HEK293 (cell line): Measurements from ENCODE around the gene HTATIP2.

ENCODE experiments used
- CTCF ChIP-seq: fragments of 450-650 bp; formaldehyde crosslinking; IDR thresholded peaks from 2 replicates; pipeline ENCODE4 v1.5.1; 2016; ENCODE audit warnings: missing biosample characterization, missing genetic modification characterization
- GLIS1 ChIP-seq: fragments of 450-650 bp; formaldehyde crosslinking; IDR thresholded peaks from 2 replicates; pipeline ENCODE4 v1.5.1; 2016; ENCODE audit warnings: missing biosample characterization, missing genetic modification characterization
- MEIS1 ChIP-seq: sonication (generic); formaldehyde crosslinking; IDR thresholded peaks from 2 replicates; pipeline ENCODE4 v1.8.1; 2022; ENCODE audit warnings: missing genetic modification reagents, mild to moderate bottlenecking, borderline replicate concordance
- SCRT1 ChIP-seq: fragments of 450-650 bp; formaldehyde crosslinking; IDR thresholded peaks from 2 replicates; pipeline ENCODE4 v1.5.1; 2016; ENCODE audit warnings: missing biosample characterization, missing genetic modification characterization, borderline replicate concordance
- SETDB1 ChIP-seq: IDR thresholded peaks from one replicate; pipeline ENCODE4 v1.6.1; 2017; ENCODE audit warnings: mild to moderate bottlenecking, low read length, moderate library complexity, mixed read lengths; ENCODE audit not compliant: insufficient read length
- SP2 ChIP-seq: fragments of 450-650 bp; formaldehyde crosslinking; IDR thresholded peaks from 2 replicates; pipeline ENCODE4 v1.5.1; 2016; ENCODE audit warnings: missing biosample characterization, missing genetic modification characterization
- TCF7L2 ChIP-seq: IDR thresholded peaks from 2 replicates; pipeline ENCODE4 v1.6.1; 2011; ENCODE audit warnings: low read depth, mild to moderate bottlenecking, inconsistent platforms, low read length, moderate library complexity, borderline replicate concordance
- ZBTB7A ChIP-seq: fragments of 450-650 bp; formaldehyde crosslinking; IDR thresholded peaks from 2 replicates; pipeline ENCODE4 v1.5.1; 2016; ENCODE audit warnings: low read depth, missing biosample characterization, missing genetic modification characterization
- ZNF2 ChIP-seq: fragments of 450-650 bp; formaldehyde crosslinking; IDR thresholded peaks from 2 replicates; pipeline ENCODE4 v1.5.1; 2016; ENCODE audit warnings: missing biosample characterization, missing genetic modification characterization
- ZNF37A ChIP-seq: fragments of 450-650 bp; IDR thresholded peaks from 2 replicates; pipeline ENCODE4 v1.5.1; 2018; ENCODE audit warnings: missing biosample characterization, missing genetic modification characterization
- ZNF391 ChIP-seq: fragments of 450-650 bp; formaldehyde crosslinking; IDR thresholded peaks from 2 replicates; pipeline ENCODE4 v1.5.1; 2016; ENCODE audit warnings: low read depth, missing biosample characterization, missing genetic modification characterization, borderline replicate concordance
- ZNF660 ChIP-seq: fragments of 450-650 bp; IDR thresholded peaks from 2 replicates; pipeline ENCODE4 v1.5.1; 2018; ENCODE audit warnings: missing biosample characterization, mild to moderate bottlenecking, missing genetic modification characterization
- ZNF777 ChIP-seq: fragments of 450-650 bp; formaldehyde crosslinking; IDR thresholded peaks from 2 replicates; pipeline ENCODE4 v1.5.1; 2017; ENCODE audit warnings: missing biosample characterization, missing genetic modification characterization, borderline replicate concordance
- TF ChIP-seq, protein P1 (sequence below): fragments of 450-650 bp; formaldehyde crosslinking; optimal IDR thresholded peaks from 2 replicates; pipeline ENCODE3; 2016; ENCODE audit warnings: missing biosample characterization, mild to moderate bottlenecking, missing genetic modification characterization

- TF ChIP-seq ZNF777 (tag by site-specific recombination) (no peak), MEIS1 (CRISPR knock-in tag) (no peak), CTCF (tag by site-specific recombination) (no peak), ZBTB7A (tag by site-specific recombination) (no peak), TCF7L2 (no peak), SP2 (no peak), SETDB1 (no peak), ZNF37A (tag by site-specific recombination) (no peak), SCRT1 (tag by site-specific recombination) (no peak), ZNF391 (tag by site-specific recombination) (no peak), ZNF660 (tag by site-specific recombination) (no peak), ZNF2 (tag by site-specific recombination) (no peak), GLIS1 (no peak)
- TF ChIP-seq, protein P1, sequence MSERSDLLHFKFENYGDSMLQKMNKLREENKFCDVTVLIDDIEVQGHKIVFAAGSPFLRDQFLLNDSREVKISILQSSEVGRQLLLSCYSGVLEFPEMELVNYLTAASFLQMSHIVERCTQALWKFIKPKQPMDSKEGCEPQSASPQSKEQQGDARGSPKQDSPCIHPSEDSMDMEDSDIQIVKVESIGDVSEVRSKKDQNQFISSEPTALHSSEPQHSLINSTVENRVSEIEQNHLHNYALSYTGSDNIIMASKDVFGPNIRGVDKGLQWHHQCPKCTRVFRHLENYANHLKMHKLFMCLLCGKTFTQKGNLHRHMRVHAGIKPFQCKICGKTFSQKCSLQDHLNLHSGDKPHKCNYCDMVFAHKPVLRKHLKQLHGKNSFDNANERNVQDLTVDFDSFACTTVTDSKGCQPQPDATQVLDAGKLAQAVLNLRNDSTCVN (tag by site-specific recombination) = no peak
These were observed 36.1 kb upstream of the HTATIP2 start for GRCh38 chr11:20327377-20327935.
